Amniotic stem cell (primary cell): ENCODE measurements around the gene MAP4K4.

Experiments used
- DNase-seq: peaks from one replicate; lab custom pipeline; 2025; lab: John Stamatoyannopoulos, UW

MAP4K4 gene

GRCh38 chr2:101815739-101816391 lies 118.4 kb downstream of the MAP4K4 start:
- DNase-seq: no peak

- DNase-seq: no peak
These were observed 119.1 kb downstream of the MAP4K4 start for GRCh38 chr2:101816598-101816997.

DNA sequence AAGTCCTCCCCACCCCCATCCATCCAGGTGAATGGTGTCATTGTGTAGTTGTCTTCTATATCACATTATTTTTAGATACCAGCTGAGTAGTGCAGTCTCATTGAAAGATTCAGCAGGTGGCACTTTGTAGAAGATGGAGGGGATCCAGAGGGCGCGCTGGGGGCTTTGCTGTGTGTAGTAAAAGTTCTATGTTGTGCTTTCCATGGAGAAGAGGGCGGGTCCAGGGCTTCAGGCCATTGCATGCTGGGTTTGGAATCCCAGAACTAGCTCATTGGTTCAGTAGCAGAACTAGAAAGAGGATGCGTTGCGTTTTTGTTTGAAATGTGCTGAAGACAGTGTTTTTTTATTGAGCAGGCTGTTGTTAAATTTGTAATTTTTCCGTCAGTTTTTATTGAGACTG lies 120.0 kb downstream of the MAP4K4 start:
- no peak for DNase-seq

- DNase-seq: no peak
These were observed 121.3 kb downstream of the MAP4K4 start for GRCh38 chr2:101818531-101819451.

DNA sequence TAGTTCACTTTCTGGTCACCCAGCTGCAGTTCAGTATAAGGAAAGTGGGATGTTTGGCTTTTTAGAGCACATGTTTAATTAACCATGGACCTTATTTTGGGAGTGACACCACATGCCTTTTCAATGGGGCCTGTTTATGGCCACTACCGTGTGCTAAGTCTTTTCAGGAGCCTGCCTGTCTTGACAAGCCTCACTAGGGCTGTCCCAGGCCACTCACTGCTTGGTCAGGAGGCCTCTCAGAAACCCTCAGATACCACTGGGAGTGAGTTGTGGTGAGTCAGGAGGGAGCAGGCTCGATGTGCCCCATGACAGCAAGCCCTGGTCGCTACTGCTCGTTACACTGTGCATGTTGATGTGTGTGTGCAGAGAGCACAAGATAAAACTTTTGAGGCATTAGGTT lies 123.0 kb downstream of the MAP4K4 start:
- DNase-seq: peak; percentile 40

GRCh38 chr2:101821059-101821805 lies 123.7 kb downstream of the MAP4K4 start:
- no peak for DNase-seq

- no peak for DNase-seq
These were observed 124.4 kb downstream of the MAP4K4 start for GRCh38 chr2:101821828-101822458.

DNA sequence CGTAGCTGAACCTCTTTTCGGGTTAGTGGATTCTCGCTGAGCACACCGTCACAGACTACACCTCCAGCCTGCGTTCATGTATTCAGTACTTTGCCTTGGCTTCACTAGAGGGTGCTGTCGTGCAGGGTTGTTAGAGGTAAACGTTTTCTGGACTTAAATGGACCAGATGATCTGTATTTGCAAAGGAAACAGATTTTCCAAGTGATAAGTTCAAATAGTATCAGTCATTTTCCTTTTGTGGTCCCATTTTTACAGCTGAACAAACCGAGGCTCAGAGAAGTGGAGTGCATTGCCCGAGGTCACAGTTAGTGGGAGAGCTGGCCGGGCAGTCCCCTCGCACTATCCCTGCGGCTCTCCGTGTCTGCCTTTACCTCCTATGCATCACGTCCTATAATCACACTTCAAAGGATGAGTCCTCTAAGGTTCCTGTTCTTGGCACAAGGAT lies 125.9 kb downstream of the MAP4K4 start:
- DNase-seq: peak; percentile 21

DNA sequence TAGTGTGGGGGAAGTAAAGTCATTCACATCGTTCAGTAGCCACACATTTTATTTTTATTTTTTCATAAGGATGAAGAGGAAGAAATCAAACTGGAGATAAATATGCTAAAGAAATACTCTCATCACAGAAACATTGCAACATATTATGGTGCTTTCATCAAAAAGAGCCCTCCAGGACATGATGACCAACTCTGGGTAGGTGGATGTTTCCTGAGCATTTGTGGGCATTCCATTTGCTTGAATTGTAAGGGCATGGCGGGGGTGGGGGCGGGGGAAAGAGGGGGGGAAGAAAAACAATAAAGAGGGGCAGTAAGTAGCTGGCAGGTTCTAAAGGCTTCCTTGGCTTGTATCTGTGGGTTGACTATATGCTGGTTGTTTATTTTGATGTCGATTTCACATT lies 126.4 kb downstream of the MAP4K4 start:
- DNase-seq: no peak

DNA sequence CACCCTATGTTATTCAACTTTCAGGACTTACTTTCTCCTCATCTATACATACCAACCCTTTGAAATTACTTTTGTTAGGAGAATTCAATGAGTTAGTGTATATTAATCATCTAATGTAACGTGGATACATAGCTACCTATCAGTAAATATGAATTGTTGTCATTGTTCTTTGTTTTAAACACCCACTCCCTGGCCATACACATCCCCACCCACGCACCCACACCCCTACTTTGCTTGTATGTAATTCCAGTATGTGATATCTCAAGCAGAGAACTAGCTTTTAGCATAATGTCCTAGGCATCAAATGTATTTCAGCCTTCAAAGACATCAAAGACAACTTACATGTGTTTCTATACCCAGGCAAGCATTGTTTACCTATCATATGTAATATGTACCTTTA lies 129.2 kb downstream of the MAP4K4 start:
- DNase-seq: no peak

DNA sequence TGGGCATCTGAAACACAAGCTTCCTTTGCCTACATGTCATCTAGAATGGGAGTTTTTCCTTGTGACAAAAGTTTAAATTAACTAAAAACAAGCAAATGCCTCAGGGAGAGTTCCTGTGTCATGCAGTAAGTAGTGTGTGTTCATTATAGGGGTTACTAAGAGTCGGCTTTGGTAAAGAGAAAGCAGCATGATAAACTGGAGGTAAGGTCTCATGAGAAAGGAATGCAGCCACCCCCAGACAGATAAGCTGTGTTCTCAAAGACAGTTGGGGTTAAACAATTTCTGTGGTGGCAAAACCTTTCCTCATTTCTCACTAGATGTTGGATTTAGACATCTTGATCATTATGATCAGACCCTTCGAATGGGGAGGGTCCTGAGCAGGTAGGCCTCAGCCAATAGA lies 129.7 kb downstream of the MAP4K4 start:
- peak; percentile 84 for DNase-seq

- no peak for DNase-seq
These were observed 130.8 kb downstream of the MAP4K4 start for GRCh38 chr2:101828257-101828656.

- no peak for DNase-seq
These were observed 131.3 kb downstream of the MAP4K4 start for GRCh38 chr2:101828673-101829334.

DNA sequence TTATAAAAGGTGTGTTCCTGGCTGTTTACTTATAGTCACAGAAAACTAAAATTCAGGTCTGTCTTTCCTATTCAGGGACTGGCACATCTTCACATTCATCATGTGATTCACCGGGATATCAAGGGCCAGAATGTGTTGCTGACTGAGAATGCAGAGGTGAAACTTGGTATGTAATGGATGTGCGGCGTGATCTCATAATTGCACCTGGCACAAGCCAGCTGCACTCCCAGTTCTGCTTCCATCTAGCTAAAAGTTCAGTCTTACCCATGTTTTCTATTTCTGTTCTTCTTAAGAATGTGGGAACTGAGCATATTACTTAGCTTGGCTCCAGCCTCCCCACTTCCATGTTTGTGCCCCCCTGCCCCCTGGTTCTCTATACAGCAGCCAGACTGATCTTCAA lies 131.9 kb downstream of the MAP4K4 start:
- DNase-seq: no peak

GRCh38 chr2:101830146-101830545 lies 132.6 kb downstream of the MAP4K4 start:
- DNase-seq: no peak

GRCh38 chr2:101830555-101830954 lies 133.0 kb downstream of the MAP4K4 start:
- peak; percentile 24 for DNase-seq

DNA sequence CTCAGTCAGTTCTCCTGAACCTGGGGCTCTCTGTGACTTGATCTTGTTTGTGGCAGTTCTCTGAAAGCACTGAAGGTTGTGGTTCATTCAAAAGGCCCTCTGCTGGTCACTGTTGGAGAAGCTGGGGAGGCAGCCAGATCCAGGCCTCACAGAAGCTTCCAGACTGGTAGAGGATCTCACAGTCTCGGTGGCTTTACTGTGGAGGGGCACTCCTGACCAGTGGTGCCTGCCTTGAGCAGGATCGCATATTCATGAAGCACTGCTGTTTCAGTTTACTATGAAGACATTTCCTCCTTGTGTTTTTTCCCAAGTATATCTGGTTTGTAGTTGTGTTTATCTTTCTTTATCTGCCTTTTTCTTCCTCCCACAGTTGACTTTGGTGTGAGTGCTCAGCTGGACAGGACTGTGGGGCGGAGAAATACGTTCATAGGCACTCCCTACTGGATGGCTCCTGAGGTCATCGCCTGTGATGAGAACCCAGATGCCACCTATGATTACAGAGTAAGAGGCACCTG lies 133.9 kb downstream of the MAP4K4 start:
- DNase-seq: peak; percentile 57

DNA sequence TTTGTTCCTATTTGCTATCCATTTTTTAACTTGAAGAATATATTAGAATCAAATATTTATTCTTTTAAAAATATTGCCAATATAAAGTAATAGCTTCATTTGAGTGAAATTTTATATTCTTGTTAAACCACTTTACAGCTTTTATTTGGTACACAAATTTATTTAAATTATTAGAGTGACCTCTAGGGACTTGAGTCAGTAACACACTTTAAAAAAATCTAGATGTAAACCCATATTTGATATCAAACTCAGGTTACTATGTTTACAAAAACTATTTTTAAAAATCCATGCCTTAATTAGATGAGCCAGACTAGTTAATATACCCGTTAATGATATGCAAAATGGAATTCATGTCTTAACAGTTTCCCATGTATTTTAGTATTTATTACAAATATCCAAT lies 134.6 kb downstream of the MAP4K4 start:
- DNase-seq: no peak

- no peak for DNase-seq
These were observed 136.5 kb downstream of the MAP4K4 start for GRCh38 chr2:101833890-101834523.

- DNase-seq: no peak
These were observed 139.8 kb downstream of the MAP4K4 start for GRCh38 chr2:101837354-101837753.
